Activated T-helper 1 cell treated with anti-CD3 and anti-CD28 coated beads, Interleukin-12 subunit alpha, Interleukin-12 subunit beta, Interleukin-2, Interleukin-4 antibody, amounts not matched to agents 30 ng/mL and 10 ng/mL and 1 ng/mL, durations not matched to agents 14 hours and 24 hours and 36 hours (primary cell): ENCODE data around the gene FGFBP1. TPM values are rescaled to one million over a fixed set of nuclear protein-coding genes. Genes with fewer than 3 reads are reported as not detected.

ENCODE experiments used
- DNase-seq: peaks from one replicate; pipeline ENCODE4 v3.0.0; 2021; ENCODE audit warnings: low spot score
- H3K27ac Mint-ChIP-seq: one replicate; pipeline ENCODE4 v1.8.0; 2021; ENCODE audit warnings: mild to moderate bottlenecking, mixed read lengths
- H3K27me3 Mint-ChIP-seq: one replicate; pipeline ENCODE4 v1.8.0; 2022; ENCODE audit warnings: mild to moderate bottlenecking, moderate library complexity, mixed read lengths; ENCODE audit not compliant: insufficient read depth
- H3K36me3 Mint-ChIP-seq: one replicate; pipeline ENCODE4 v1.8.0; 2021; ENCODE audit warnings: low read depth, mixed read lengths
- H3K4me1 Mint-ChIP-seq: one replicate; pipeline ENCODE4 v1.8.0; 2021; ENCODE audit warnings: low read depth, mixed read lengths
- H3K4me3 Mint-ChIP-seq: one replicate; pipeline ENCODE4 v1.8.0; 2021; ENCODE audit warnings: mild to moderate bottlenecking, moderate library complexity, mixed read lengths
- H3K9me3 Mint-ChIP-seq: one replicate; pipeline ENCODE4 v1.8.0; 2021; ENCODE audit warnings: mixed read lengths
- intact Hi-C: fragments of 100-400 bp; cut with micrococcal nuclease; formaldehyde crosslinking; loops from one replicate; pipeline ENCODE4 v1.15.1; 2024
- total RNA-seq: library from RNA; stranded (reverse); gene quantifications from 2 replicates; pipeline ENCODE4 v1.2.3, GENCODE V29; 2022

FGFBP1 gene
- total RNA-seq, 1 donor from 2014 or later, result not detected

DNA sequence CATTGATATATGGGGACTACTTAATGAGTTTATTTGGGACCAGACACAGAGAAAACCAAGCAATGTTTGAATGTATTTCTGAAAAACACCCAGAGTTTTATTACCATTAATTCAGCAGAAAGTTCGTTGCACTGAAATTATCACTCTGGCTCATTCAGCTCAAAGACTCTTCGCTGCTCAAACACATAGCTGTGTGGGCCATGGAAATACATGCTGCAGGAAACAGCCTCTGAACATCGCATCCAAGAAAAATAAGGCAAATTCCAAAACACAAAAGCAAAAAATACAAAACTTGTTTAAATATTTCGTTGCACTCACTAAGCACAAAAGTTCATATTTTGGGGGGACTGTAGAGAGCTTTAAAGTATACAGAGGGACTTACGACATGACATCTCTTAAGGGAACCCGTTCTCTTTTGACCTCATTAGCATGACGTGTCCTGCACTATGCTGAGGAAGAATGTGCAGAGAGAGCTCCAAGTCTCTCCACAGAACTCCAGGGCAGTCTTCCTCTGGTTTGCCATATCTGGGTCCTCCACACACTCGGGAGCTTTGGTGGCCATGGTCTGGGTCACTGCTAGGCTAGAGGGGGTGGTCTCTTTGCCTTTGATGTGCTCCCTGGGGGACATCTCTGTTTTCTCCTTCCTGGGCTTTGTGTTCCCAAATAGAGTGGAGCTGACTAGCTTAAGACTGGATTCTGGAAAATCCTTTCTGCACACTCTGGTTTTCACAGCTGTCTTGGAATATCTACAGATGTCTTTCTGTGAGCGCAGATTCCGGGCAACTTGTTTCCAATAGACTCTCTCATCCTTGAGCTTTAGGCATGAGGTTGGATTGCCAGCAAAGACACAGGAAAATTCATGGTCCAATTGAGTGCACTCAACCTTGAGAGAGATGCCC lies 2.8 kb downstream of the FGFBP1 start:
- no peaks in the 10 kb centered on the region for H3K36me3 Mint-ChIP-seq
- H3K27ac Mint-ChIP-seq, result no peak overlapping the region
- intact Hi-C loops, result no loop called here
- DNase-seq, result no peak
- H3K9me3 Mint-ChIP-seq, result no peaks in the 10 kb centered on the region
- no peaks in the 10 kb centered on the region for H3K4me1 Mint-ChIP-seq
- H3K27me3 Mint-ChIP-seq, result peaks cover 15% of the 10 kb centered on the region
- H3K4me3 Mint-ChIP-seq, result no peak overlapping the region

DNA sequence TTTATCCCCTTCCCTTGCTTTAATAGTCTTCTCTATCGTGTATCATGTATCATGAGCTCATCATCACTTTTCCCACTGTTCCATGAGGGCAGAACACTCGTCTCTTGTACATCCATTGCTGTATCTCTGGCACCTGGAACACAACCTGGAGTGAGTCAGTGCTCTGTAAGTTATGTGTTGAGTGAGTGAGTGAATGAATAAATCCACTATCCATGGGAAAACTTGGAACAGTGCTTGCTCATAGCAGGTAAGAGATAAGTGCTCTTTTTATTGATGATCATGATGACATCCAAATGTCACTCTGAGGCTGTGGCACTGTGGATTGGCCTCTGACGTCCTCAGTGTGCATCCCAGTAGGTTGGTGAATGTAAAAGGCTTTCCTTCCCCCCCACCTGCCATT lies 4.3 kb downstream of the FGFBP1 start:
- intact Hi-C loops, result no loop called here
- Mint-ChIP-seq H3K4me3 (no peak overlapping the region), H3K27me3 (peaks cover 15% of the 10 kb centered on the region)

DNA sequence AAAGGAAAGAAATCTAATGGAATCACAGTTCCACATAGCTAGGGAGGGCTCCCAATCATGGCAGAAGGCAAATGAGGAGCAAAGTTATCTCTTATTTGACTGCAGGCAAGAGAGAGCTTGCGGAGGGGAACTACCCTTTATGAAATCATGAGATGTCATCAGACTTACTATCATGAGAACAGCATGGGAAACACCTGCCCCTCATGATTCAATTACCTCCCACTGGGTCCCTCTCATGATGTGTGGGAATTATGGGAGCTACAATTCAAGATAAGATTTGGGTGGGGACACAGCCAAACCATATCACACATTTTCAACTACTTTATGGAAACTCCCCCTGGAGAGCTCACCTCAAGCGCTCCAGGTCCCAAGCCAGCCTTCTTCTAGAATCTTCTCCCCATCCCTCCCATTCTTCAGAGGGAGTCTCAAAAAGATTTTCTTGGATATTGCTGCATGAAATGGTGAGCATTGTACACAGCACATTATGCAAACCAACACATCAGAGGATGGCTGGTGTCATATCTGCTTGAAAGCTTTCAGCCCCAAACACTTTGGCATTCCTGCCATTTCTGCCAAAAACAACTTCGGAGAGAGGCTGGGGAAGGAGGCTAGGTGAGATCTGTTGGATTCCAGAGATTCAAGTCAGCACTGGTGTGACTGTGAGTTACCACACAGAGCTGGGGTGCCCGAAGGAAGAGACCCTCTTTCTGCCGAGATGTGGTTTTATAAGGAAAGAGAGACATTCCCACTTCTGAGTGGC lies 6.9 kb downstream of the FGFBP1 start:
- intact Hi-C loops, result no loop called here
- H3K9me3 Mint-ChIP-seq, result no peaks in the 10 kb centered on the region
- no peak overlapping the region for H3K4me3 Mint-ChIP-seq
- no peak for DNase-seq
- H3K27me3 Mint-ChIP-seq, result peaks cover 5% of the 10 kb centered on the region
- H3K36me3 Mint-ChIP-seq, result no peaks in the 10 kb centered on the region
- H3K27ac Mint-ChIP-seq, result no peak overlapping the region
- H3K4me1 Mint-ChIP-seq, result peaks cover 11% of the 10 kb centered on the region

More for the DNA sequence above, 4.3 kb downstream of the FGFBP1 start:
- Mint-ChIP-seq H3K4me1 (peaks cover 11% of the 10 kb centered on the region), H3K9me3 (no peaks in the 10 kb centered on the region), H3K27ac (no peak overlapping the region), H3K36me3 (no peaks in the 10 kb centered on the region)
- DNase-seq, result no peak

DNA sequence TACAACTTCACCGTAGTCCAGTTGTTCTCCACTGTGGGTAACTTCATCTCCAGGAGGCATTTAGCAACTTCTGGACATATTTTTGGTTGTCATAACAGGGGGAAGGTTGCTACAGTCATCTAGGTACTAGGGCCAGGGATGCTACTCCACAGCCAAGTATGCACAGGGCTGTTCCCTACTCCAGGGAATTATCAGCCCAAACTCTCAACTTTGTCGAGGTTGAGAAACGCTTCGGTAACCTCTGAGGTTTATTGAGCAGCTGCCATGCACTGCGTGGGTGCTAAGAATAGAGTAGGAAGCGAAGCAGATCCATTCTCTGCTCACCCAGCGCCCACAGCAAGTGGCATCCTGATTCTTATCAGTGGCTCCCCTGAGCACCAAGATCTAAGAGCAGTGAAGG lies 8.2 kb downstream of the FGFBP1 start:
- DNase-seq, result no peak
- no peak overlapping the region for H3K4me3 Mint-ChIP-seq
- peaks cover 11% of the 10 kb centered on the region for H3K4me1 Mint-ChIP-seq
- no peaks in the 10 kb centered on the region for H3K9me3 Mint-ChIP-seq
- intact Hi-C loops, result no loop called here
- H3K27me3 Mint-ChIP-seq, result peaks cover 5% of the 10 kb centered on the region
- H3K27ac Mint-ChIP-seq, result no peak overlapping the region
- no peaks in the 10 kb centered on the region for H3K36me3 Mint-ChIP-seq

DNA sequence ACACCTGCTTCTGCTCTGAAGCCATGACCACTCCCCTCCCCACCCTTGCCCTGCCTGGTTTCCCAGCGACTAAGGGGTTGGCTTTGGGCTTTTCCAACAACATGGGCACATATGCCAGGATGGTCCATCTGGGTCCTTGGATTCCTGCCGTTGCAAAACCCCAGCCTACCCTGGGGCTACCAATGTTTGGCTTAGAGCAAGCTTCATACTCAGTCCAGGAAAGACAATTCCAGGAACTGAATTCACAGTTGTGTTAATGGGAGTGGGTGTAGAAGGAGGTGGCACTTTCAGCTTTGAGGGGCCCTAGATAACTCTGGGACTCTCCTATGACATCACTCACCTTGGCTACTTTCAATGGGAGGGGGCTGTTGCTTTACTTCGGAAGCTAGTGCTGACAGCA lies 9.0 kb downstream of the FGFBP1 start:
- H3K4me3 Mint-ChIP-seq, result no peak overlapping the region
- H3K9me3 Mint-ChIP-seq, result no peaks in the 10 kb centered on the region
- no peak for DNase-seq
- H3K27me3 Mint-ChIP-seq, result peaks cover 6% of the 10 kb centered on the region
- no peaks in the 10 kb centered on the region for H3K36me3 Mint-ChIP-seq
- intact Hi-C loops, result no loop called here
- no peak overlapping the region for H3K27ac Mint-ChIP-seq
- H3K4me1 Mint-ChIP-seq, result peaks cover 11% of the 10 kb centered on the region

DNA sequence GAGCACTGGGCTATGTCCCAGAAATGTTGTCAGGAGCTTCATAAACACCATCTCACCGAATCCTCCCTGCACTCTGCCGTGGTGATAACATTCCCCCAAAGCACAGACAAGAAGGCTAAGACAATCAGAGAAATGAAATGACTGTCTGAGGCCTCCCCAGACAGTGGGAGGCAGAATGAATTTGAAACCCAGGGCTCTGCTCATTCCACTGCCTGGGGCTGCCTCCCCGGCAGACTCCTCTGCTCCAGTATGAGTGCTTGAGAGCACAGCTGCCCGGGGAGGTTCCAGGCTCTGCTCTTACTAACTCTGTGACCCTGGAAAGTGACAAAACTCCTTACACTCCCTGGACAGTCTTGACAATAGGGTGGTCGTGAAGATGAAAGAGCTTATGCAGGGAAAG lies 9.7 kb downstream of the FGFBP1 start:
- peaks cover 9% of the 10 kb centered on the region for H3K27me3 Mint-ChIP-seq
- no peaks in the 10 kb centered on the region for H3K9me3 Mint-ChIP-seq
- peaks cover 11% of the 10 kb centered on the region for H3K4me1 Mint-ChIP-seq
- no peak for DNase-seq
- H3K36me3 Mint-ChIP-seq, result no peaks in the 10 kb centered on the region
- no peak overlapping the region for H3K27ac Mint-ChIP-seq
- no peak overlapping the region for H3K4me3 Mint-ChIP-seq
- intact Hi-C loops, result no loop called here

DNA sequence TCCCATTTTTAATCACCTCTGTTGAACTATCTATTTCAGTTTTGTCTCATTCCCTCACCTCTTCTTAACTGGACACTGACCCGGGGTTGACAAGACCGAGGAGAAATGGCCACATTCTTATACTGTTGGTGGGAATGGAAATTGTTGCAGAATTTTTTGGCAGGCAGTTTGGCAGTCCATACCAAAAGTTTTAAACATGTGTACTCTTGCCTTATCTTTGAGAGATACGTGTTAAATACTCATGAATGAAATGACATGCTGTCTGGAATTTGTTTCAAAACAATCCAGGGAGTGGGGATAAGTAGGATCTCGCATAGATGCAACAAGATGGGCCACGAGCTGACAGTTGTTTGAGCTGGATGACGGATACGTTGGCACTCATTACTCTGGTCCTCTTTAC lies 12.1 kb downstream of the FGFBP1 start:
- Mint-ChIP-seq H3K36me3 (no peaks in the 10 kb centered on the region), H3K27ac (no peak overlapping the region), H3K27me3 (peaks cover 11% of the 10 kb centered on the region), H3K4me1 (peaks cover 11% of the 10 kb centered on the region), H3K4me3 (no peak overlapping the region), H3K9me3 (no peaks in the 10 kb centered on the region)
- intact Hi-C loops, result no loop called here
- DNase-seq, result no peak

DNA sequence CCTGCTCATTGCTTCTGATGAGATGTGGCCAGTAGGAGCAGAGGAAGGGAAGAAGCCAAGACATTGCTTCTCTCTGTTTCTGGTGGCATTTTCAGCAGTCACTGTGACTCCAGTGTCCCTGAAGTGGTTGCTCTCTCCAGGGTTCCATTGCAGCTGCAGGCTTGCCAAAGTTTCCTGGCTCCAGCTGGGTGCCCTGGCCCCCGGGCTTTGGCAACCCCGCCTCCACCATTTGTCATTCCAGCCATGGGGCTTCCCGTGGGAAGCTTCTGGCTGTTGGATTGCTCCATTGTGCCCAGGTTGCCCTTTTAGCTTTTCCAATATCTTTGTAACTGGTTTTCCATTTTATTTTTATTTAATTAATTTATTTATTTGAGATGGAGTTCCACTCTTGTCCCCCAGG lies 12.7 kb downstream of the FGFBP1 start:
- Mint-ChIP-seq H3K4me1 (peaks cover 11% of the 10 kb centered on the region), H3K9me3 (no peaks in the 10 kb centered on the region), H3K27ac (no peak overlapping the region), H3K4me3 (no peak overlapping the region), H3K27me3 (peaks cover 11% of the 10 kb centered on the region), H3K36me3 (no peaks in the 10 kb centered on the region)
- intact Hi-C loops, result no loop called here
- DNase-seq, result no peak

DNA sequence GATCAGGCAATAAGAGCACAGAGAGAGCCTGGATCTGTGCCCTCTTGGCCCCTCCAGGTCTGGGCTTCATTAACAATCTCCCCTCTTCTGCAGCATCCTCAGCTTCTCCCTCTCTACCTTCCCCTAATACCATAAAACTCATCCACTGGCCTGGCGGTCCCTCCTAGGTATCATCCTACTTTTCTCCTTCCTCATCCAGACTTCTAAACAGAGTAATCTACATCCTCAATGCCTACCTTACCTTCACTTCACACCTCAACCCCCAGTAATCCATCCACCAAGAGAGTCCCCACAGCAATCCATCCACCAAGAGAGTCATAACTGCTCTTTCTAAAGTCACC lies 17.0 kb downstream of the FGFBP1 start:
- no peaks in the 10 kb centered on the region for H3K9me3 Mint-ChIP-seq

DNA sequence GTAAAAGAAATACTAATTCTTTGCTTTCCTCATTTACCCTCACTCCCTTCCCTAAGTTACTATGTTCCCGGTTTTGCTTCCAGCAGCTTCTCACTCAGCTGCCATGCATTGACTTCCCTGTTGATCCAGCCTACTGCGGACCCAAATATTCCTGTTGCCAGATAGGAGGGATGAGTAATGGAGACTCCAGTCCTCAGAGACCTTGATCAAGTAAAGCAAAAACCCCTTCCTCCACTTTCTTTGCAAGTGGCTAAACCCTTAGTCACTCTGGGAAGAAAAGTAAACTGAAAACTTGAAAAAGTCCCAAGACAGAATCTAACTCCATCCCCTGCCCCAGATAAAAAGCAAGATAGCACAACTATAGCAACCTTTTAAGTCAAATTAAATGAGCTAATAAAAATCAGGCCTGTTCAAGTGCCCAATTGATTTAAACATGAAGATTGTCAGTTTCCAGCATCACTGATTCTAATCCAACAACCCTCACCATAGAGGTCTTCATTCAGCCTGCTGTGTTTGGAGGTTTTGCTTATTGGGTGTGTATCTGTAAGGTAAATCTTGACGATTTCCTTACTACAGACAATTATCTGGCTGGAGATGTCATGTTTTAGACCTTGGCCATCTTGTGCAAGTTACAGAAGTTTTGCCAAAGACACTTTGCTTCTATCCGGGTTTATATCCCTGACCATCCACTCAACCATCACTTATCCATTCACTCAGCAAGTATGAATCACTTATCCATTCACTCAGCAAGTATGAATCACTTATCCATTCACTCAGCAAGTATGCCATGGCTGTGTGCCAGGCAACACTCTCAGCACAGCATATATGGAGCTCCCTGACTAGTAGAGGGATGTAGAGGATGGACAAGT lies 17.6 kb downstream of the FGFBP1 start:
- DNase-seq, result no peak
- H3K9me3 Mint-ChIP-seq, result no peaks in the 10 kb centered on the region
- H3K36me3 Mint-ChIP-seq, result no peaks in the 10 kb centered on the region
- peaks cover 11% of the 10 kb centered on the region for H3K27me3 Mint-ChIP-seq
- no peaks in the 10 kb centered on the region for H3K4me1 Mint-ChIP-seq
- intact Hi-C loops, result no loop called here
- no peak overlapping the region for H3K27ac Mint-ChIP-seq
- H3K4me3 Mint-ChIP-seq, result no peak overlapping the region

More for the DNA sequence above, 17.0 kb downstream of the FGFBP1 start:
- intact Hi-C loops, result no loop called here
- Mint-ChIP-seq H3K4me1 (no peaks in the 10 kb centered on the region), H3K27ac (no peak overlapping the region), H3K36me3 (no peaks in the 10 kb centered on the region), H3K4me3 (no peak overlapping the region), H3K27me3 (peaks cover 11% of the 10 kb centered on the region)
- DNase-seq, result no peak

DNA sequence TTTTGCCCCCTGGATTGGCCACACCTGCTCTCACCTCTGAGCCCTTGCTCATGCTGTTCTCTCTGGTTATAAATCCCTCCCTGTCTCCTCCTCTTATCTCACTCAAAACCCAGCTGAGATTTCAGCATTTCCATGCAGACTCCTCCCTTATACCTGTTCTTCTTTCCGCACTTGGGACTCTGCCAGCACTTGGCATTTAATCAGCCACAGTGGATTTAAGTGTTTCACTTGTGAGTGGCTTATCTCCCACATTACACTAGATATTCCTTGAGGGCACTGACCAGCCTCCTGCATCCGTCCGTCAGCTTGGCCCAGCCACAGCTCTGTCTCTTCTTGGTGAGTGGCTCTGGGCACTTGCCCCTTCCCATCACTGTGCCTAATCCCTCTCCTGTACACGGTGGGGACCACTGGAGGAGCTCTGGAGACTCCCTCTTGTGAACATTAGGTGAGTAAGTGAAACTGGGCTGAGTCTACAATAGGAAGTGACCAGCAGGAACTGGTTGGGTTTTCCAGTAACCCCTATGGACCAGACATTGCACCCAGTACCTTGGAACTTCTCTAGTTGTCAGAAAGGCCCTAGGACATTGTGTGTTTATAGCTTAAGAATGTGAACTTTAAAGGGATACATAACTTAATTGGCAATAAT lies 19.9 kb downstream of the FGFBP1 start:
- Mint-ChIP-seq H3K4me1 (no peaks in the 10 kb centered on the region), H3K27me3 (peaks cover 7% of the 10 kb centered on the region), H3K9me3 (no peaks in the 10 kb centered on the region), H3K27ac (no peak overlapping the region), H3K36me3 (no peaks in the 10 kb centered on the region), H3K4me3 (no peak overlapping the region)
- intact Hi-C loops, result no loop called here
- no peak for DNase-seq

DNA sequence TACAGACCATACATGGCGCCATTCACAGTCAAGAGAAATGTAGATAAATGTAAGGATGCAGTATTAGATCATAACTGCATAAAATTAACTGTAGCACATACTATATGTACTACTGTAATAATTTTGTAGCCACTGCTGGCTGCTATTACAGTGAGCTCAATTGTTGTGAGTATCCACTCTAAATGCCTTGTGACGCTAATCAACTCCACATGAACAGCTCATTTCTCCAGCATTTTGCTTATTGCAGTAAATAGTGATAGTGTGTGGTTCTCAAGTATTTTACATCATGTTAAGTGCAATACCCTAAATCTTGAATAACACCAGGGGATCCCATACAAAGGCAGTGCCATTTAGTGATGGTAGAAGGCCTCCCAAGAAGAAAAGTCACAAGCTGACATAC lies 21.2 kb downstream of the FGFBP1 start:
- intact Hi-C loops, result no loop called here
- no peaks in the 10 kb centered on the region for H3K36me3 Mint-ChIP-seq
- no peak for DNase-seq
- H3K4me3 Mint-ChIP-seq, result no peak overlapping the region
- no peak overlapping the region for H3K27ac Mint-ChIP-seq
- no peaks in the 10 kb centered on the region for H3K9me3 Mint-ChIP-seq
- no peaks in the 10 kb centered on the region for H3K4me1 Mint-ChIP-seq
- H3K27me3 Mint-ChIP-seq, result peaks cover 7% of the 10 kb centered on the region
